SH-SY5Y (cell line): ENCODE results near the gene DCANP1.

Source experiments
- GATA2 ChIP-seq: IDR thresholded peaks from 2 replicates; pipeline ENCODE4 v1.6.1; 2011; ENCODE audit warnings: mild to moderate bottlenecking, low read depth, low read length
- GATA3 ChIP-seq: IDR thresholded peaks from 2 replicates; pipeline ENCODE4 v1.6.1; 2011; ENCODE audit warnings: low read depth, mild to moderate bottlenecking, low read length, moderate library complexity

DCANP1 gene

GRCh38 chr5:135402031-135402430, 45.1 kb downstream of the DCANP1 start:
- TF ChIP-seq GATA2 (no peak), GATA3 (no peak)

GRCh38 chr5:135400866-135401265, 46.3 kb downstream of the DCANP1 start:
- TF ChIP-seq GATA3 = no peak
- no peak for TF ChIP-seq GATA2

- TF ChIP-seq GATA2 = no peak
- TF ChIP-seq GATA3 = no peak
Measured at GRCh38 chr5:135399794-135400542, 47.2 kb downstream of the DCANP1 start.

GRCh38 chr5:135398855-135399793, 48.0 kb downstream of the DCANP1 start, which contains the start of gene MACROH2A1:
Gene MACROH2A1 (minus strand): TSS chr5:135399231. CDS start chr5:135389093, 10,138 bp downstream.
- TF ChIP-seq GATA2 (no peak), GATA3 (no peak)

GRCh38 chr5:135398160-135398854, 48.8 kb downstream of the DCANP1 start:
- TF ChIP-seq GATA3 = no peak
- no peak for TF ChIP-seq GATA2

GRCh38 chr5:135397084-135397483, 50.1 kb downstream of the DCANP1 start:
- TF ChIP-seq GATA3 (no peak), GATA2 (no peak)

GRCh38 chr5:135396459-135397055, 50.6 kb downstream of the DCANP1 start:
- TF ChIP-seq GATA2 = no peak
- TF ChIP-seq GATA3 = no peak

GRCh38 chr5:135395866-135396265, 51.3 kb downstream of the DCANP1 start:
- TF ChIP-seq GATA2 (no peak), GATA3 (no peak)

- TF ChIP-seq GATA2 (no peak), GATA3 (no peak)
Measured at GRCh38 chr5:135395451-135395850, 51.7 kb downstream of the DCANP1 start.
